OCI-LY7 (cell line): ENCODE measurements around the gene CALR. TPM values are rescaled to one million over a fixed set of nuclear protein-coding genes. Genes with fewer than 3 reads are reported as not detected.

Experiments
- BruUV-seq: library from RNA; stranded (reverse); fragments of 400-500 nt; replicated peaks from 2 replicates; lab custom pipeline; 2021; lab: Mats Ljungman, UMichigan
- CTCF ChIA-PET: fragments of 300-600 bp; sonication (Branson Sonifier 250); formaldehyde crosslinking; loops from one replicate; lab custom pipeline; 2022; ENCODE audit warnings: antibody characterized with exemption; ENCODE audit not compliant: unreplicated experiment; lab: Charles Lee
- POLR2A ChIA-PET: fragments of 300-600 bp; sonication (Branson Sonifier 250); formaldehyde crosslinking; loops from one replicate; lab custom pipeline; 2022; ENCODE audit warnings: antibody characterized with exemption; lab: Charles Lee
- DNase-seq: peaks from one replicate; pipeline ENCODE4 v3.0.0-alpha.2; 2015; ENCODE audit warnings: low spot score
- H2AFZ ChIP-seq: fragments of 200-600 bp; sonication (generic), shearing (Covaris generic); 2 replicates; pipeline ENCODE4 v1.6.1; 2014; ENCODE audit warnings: mild to moderate bottlenecking, antibody characterized with exemption, low read length, moderate library complexity
- H3K27ac ChIP-seq: fragments of 200-600 bp; sonication (generic); 2 replicates; pipeline ENCODE4 v1.5.1; 2014; ENCODE audit warnings: mixed run types, low read depth, mild to moderate bottlenecking, moderate library complexity, low read length, inconsistent platforms; ENCODE audit not compliant: poor library complexity, severe bottlenecking
- H3K36me3 ChIP-seq: fragments of 200-600 bp; sonication (generic); 2 replicates; pipeline ENCODE4 v1.6.1; 2014; ENCODE audit warnings: mild to moderate bottlenecking, antibody characterized with exemption, low read length, moderate library complexity, mixed read lengths; ENCODE audit not compliant: insufficient read depth
- H3K4me1 ChIP-seq: fragments of 200-600 bp; sonication (generic); 2 replicates; pipeline ENCODE4 v1.5.1; 2014; ENCODE audit warnings: mild to moderate bottlenecking, low read length; ENCODE audit not compliant: insufficient read depth, poor library complexity, severe bottlenecking
- H3K4me2 ChIP-seq: fragments of 200-600 bp; sonication (generic); 2 replicates; pipeline ENCODE4 v1.6.1; 2014; ENCODE audit warnings: mild to moderate bottlenecking, low read length
- H3K4me3 ChIP-seq: fragments of 200-600 bp; sonication (generic); 2 replicates; pipeline ENCODE4 v1.5.1; 2014; ENCODE audit warnings: mild to moderate bottlenecking, low read depth, low read length; ENCODE audit not compliant: poor library complexity, severe bottlenecking
- H3K79me2 ChIP-seq: fragments of 200-600 bp; sonication (generic); 2 replicates; pipeline ENCODE4 v1.6.1; 2016; ENCODE audit warnings: low read depth, mild to moderate bottlenecking, low read length, moderate library complexity, mixed read lengths; ENCODE audit not compliant: insufficient read depth
- H3K9me2 ChIP-seq: fragments of 200-600 bp; sonication (generic); 2 replicates; pipeline ENCODE4 v1.6.1; 2016; ENCODE audit warnings: mild to moderate bottlenecking, low read length, mixed read lengths; ENCODE audit not compliant: insufficient read depth
- H3K9me3 ChIP-seq: fragments of 200-600 bp; sonication (generic); 2 replicates; pipeline ENCODE4 v1.6.1; 2014; ENCODE audit warnings: mild to moderate bottlenecking, mixed run types, low read length, mixed read lengths
- H4K20me1 ChIP-seq: fragments of 200-600 bp; sonication (generic); 2 replicates; pipeline ENCODE4 v1.6.1; 2014; ENCODE audit warnings: mild to moderate bottlenecking, antibody characterized with exemption, low read length, moderate library complexity, mixed read lengths; ENCODE audit not compliant: insufficient read depth
- CTCF ChIP-seq: fragments of 200-600 bp; sonication (generic); conservative IDR thresholded peaks from 2 replicates; pipeline ENCODE4 v1.5.1; 2014; ENCODE audit warnings: mild to moderate bottlenecking, antibody characterized with exemption, low read length, moderate library complexity, mixed read lengths
- EZH2phosphoT487 ChIP-seq: fragments of 200-600 bp; sonication (generic); IDR thresholded peaks from 2 replicates; pipeline ENCODE4 v1.6.1; 2018; ENCODE audit warnings: low read depth, borderline replicate concordance, mild to moderate bottlenecking, mixed run types, antibody characterized with exemption, low read length, moderate library complexity, mixed read lengths
- intact Hi-C: fragments of 100-400 bp; cut with micrococcal nuclease; formaldehyde crosslinking; loops from one replicate; pipeline ENCODE4 v1.10.0; 2022; ENCODE audit not compliant: unreplicated experiment
- total RNA-seq, 2 experiments: library from RNA; depleted of rRNA in 1 of 2; stranded (reverse); fragments of >200 nt in 1 of 2; shearing (Covaris generic) in 1 of 2; gene quantifications; 2 replicates each; pipeline ENCODE4 v1.2.3, GENCODE V29; 2014 to 2022

The CALR gene
- total RNA-seq, 2 experiments from 2014 or later = 581 to 1,039 TPM

DNA sequence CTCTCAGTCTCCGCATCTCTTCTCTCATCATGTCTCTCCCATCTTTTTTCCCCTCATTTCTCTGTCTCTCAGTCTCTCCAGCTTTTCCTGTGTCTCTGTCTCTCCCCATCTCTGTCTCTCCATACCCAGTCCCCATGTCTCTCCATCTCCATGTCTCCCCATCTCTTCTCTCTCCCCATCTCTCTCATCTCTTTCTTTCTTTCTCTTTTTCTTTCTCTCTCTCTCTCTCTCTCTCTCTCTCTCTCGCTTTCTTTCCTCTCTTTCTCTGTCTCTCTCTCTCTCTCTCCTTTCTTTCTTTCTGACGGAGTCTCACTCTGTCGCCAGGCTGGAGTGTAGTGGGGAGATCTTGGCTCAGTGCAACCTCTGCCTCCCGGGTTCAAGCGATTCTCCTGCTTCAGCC is 44.2 kb downstream of the CALR start:
- H3K4me3 ChIP-seq = no peak overlapping the region
- no peaks in the 10 kb centered on the region for H3K36me3 ChIP-seq
- no peaks in the 10 kb centered on the region for H3K9me3 ChIP-seq
- H3K79me2 ChIP-seq = no peaks in the 10 kb centered on the region
- TF ChIP-seq CTCF = no peak
- no peak for TF ChIP-seq EZH2phosphoT487
- no peak overlapping the region for H3K4me2 ChIP-seq
- intact Hi-C loops = loop anchor here (2.0 kb wide), 1 partner anchor 78 kb away; no protein-coding TSS in a partner anchor
- H4K20me1 ChIP-seq = no peaks in the 10 kb centered on the region
- H3K9me2 ChIP-seq = no peaks in the 10 kb centered on the region
- no TSS peak for BruUV-seq
- CTCF ChIA-PET = no interaction called here
- no peaks in the 10 kb centered on the region for H3K4me1 ChIP-seq
- no peak overlapping the region for H2AFZ ChIP-seq
- no peak overlapping the region for H3K27ac ChIP-seq
- POLR2A ChIA-PET = no interaction called here
- no peak for DNase-seq

DNA sequence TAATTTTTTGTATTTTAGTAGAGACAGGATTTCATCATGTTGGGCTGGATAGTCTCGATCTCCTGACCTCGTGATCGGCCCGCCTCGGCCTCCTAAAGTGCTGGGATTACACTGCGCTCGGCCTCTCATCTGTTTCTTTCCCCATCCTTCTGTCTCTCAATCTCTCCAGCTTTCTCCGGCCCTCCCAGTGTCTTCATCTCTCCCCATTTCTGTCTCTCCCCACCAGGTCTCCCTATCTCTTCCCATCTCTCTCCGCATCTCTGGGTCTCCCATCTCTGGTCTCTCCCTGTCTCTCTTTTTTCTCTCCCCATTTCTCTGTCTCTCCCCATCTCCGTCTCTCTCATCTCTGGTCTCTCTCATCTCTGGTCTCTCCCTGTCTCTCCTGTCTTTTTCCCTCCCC is 44.7 kb downstream of the CALR start:
- ChIA-PET POLR2A (no interaction called here), CTCF (interaction anchor here (0.6 kb wide), 1 partner anchor 51 kb away, joined by 3 read pairs; no protein-coding TSS in a partner anchor)
- Histone ChIP-seq H3K9me2 (no peaks in the 10 kb centered on the region), H3K4me1 (no peaks in the 10 kb centered on the region), H4K20me1 (no peaks in the 10 kb centered on the region), H3K4me3 (peak overlapping the region; percentile 51), H3K4me2 (peak overlapping the region; percentile 59), H3K36me3 (no peaks in the 10 kb centered on the region), H2AFZ (peak overlapping the region; percentile 48; the same call in 1 of the 2 replicates), H3K27ac (no peak overlapping the region), H3K9me3 (no peaks in the 10 kb centered on the region), H3K79me2 (no peaks in the 10 kb centered on the region)
- DNase-seq = no peak
- BruUV-seq = no TSS peak
- no peak for TF ChIP-seq EZH2phosphoT487
- no peak for TF ChIP-seq CTCF
- intact Hi-C loops = loop anchor here (2.0 kb wide), 1 partner anchor 78 kb away; no protein-coding TSS in a partner anchor

DNA sequence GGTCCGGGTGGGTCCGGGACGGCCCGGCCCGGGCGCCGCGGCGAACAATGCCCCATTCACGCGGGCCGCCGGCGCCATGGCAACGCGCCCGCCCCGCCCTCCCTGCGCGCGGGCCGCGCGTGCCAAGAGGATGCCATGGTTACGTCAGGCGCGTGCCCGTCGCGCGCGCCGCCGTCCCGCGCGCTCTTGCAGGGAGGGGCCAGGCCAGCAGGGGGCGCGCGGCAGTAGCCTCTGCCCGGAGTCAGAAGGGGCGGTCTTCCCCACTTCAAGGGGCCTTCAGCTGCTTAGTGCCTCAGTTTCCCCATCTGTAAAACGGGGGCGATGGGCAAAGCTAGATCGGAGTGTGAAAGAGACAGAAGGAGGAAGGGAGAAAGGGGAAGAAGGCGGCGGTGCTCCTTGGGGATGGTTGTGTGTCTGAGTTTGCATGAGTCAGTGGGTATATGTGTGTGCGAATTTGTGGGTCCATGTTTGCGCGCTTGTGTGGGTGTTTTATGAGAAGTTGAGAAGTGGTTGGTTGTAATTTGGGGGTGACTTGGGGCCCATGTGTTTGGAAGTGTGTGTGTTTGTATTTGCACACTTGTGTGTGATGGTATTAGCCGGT is 45.2 kb downstream of the CALR start:
- ChIA-PET CTCF (interaction anchor here (0.6 kb wide), 2 partner anchors 50 to 77 kb away, joined by 3 to 8 read pairs; no protein-coding TSS in a partner anchor), POLR2A (no interaction called here)
- Histone ChIP-seq H3K36me3 (no peaks in the 10 kb centered on the region), H3K4me1 (no peaks in the 10 kb centered on the region), H3K9me2 (no peaks in the 10 kb centered on the region), H3K79me2 (no peaks in the 10 kb centered on the region), H4K20me1 (no peaks in the 10 kb centered on the region), H3K9me3 (no peaks in the 10 kb centered on the region), H3K27ac (no peak overlapping the region), H2AFZ (peak overlapping the region; percentile 48; the same call in 1 of the 2 replicates), H3K4me3 (peak overlapping the region; percentile 51), H3K4me2 (peak overlapping the region; percentile 59)
- BruUV-seq = no TSS peak
- no peak for TF ChIP-seq EZH2phosphoT487
- peak; percentile 82 for TF ChIP-seq CTCF
- intact Hi-C loops = loop anchor here (2.0 kb wide), 1 partner anchor 77 kb away; no protein-coding TSS in a partner anchor
- peak; percentile 79 for DNase-seq
